ENCODE data around the gene SETBP1.

The SETBP1 gene

GRCh38 chr18:44916429-44917207, 235.9 kb downstream of the SETBP1 start:
- no peak overlapping the region for H3K4me3 ChIP-seq (ENCODE audit: low read depth, low read length)
- no peak overlapping the region for H3K27ac ChIP-seq (ENCODE audit: extremely low read depth, low read depth, low read length)
- CTCF ChIA-PET = no interaction called here
- no peak for TF ChIP-seq ZNF560 (tag by site-specific recombination; IDR thresholded peaks at IDR 0.05; ENCODE audit: borderline replicate concordance)
- TF ChIP-seq ZSCAN4 (tag by site-specific recombination; IDR thresholded peaks at IDR 0.05) = no peak
- TF ChIP-seq ZNF132 (tag by site-specific recombination; IDR thresholded peaks at IDR 0.05; ENCODE audit: borderline replicate concordance) = no peak
- TF ChIP-seq ZXDB (tag by site-specific recombination; IDR thresholded peaks at IDR 0.05) = no peak
- no peak for TF ChIP-seq ZNF350 (tag by site-specific recombination; IDR thresholded peaks at IDR 0.05)
- no peak for TF ChIP-seq GLI4 (tag by site-specific recombination; IDR thresholded peaks at IDR 0.05)
- TF ChIP-seq ZNF37A (tag by site-specific recombination; IDR thresholded peaks at IDR 0.05) = no peak
- no peak for TF ChIP-seq ZNF830 (tag by site-specific recombination; IDR thresholded peaks at IDR 0.05; ENCODE audit: low read depth)
- no peak for TF ChIP-seq WT1 (tag by site-specific recombination; IDR thresholded peaks at IDR 0.05)
- no peak for TF ChIP-seq CTCF (tag by site-specific recombination; IDR thresholded peaks at IDR 0.05)
- no peak for TF ChIP-seq ZNF2 (tag by site-specific recombination; IDR thresholded peaks at IDR 0.05)
- no peak for TF ChIP-seq ZBTB7A (tag by site-specific recombination; IDR thresholded peaks at IDR 0.05; ENCODE audit: low read depth)
- TF ChIP-seq ZNF18 (tag by site-specific recombination; IDR thresholded peaks at IDR 0.05) = no peak
- no peak for TF ChIP-seq ZNF148 (tag by site-specific recombination; IDR thresholded peaks at IDR 0.05; ENCODE audit: borderline replicate concordance)
- no peak for TF ChIP-seq ZNF157 (tag by site-specific recombination; IDR thresholded peaks at IDR 0.05)
- no peak for TF ChIP-seq ZNF341 (tag by site-specific recombination; IDR thresholded peaks at IDR 0.05; ENCODE audit: low read depth)
- POLR2A ChIA-PET = no interaction called here
- peaks cover 2% of the 10 kb centered on the region; the same call in 1 of the 2 replicates for H3K4me1 ChIP-seq (ENCODE audit: control insufficient read depth, insufficient read depth, low read length)
- no peaks in the 10 kb centered on the region for H3K9me3 ChIP-seq (ENCODE audit: control insufficient read depth, insufficient read depth, low read depth, low read length)
- H3K36me3 ChIP-seq (ENCODE audit: control insufficient read depth in 2 of 2, insufficient read depth in 1 of 2, low read length in 2 of 2) = no peaks in the 10 kb centered on the region
